GM21447 (cell line): ENCODE measurements around the gene KCNJ5.

Source experiments
- ATAC-seq: cut with Tn5 transposase; IDR thresholded peaks from one replicate; pipeline ENCODE4 v1.9.1; 2021; ENCODE audit not compliant: unreplicated experiment

Gene KCNJ5

GRCh38 chr11:128946648-128947047 lies 55.5 kb downstream of the KCNJ5 start:
- no peak for ATAC-seq

GRCh38 chr11:128947773-128948172 lies 56.6 kb downstream of the KCNJ5 start:
- no peak for ATAC-seq

GRCh38 chr11:128948583-128948982 lies 57.4 kb downstream of the KCNJ5 start:
- no peak for ATAC-seq

- ATAC-seq: no peak
Measured at GRCh38 chr11:128949791-128950454, 58.8 kb downstream of the KCNJ5 start.

- no peak for ATAC-seq
Measured at GRCh38 chr11:128953151-128953550, 62.0 kb downstream of the KCNJ5 start.

- no peak for ATAC-seq
Measured at GRCh38 chr11:128955636-128956035, 64.5 kb downstream of the KCNJ5 start.

GRCh38 chr11:128956401-128957201 lies 65.4 kb downstream of the KCNJ5 start:
- ATAC-seq: no peak

- no peak for ATAC-seq
Measured at GRCh38 chr11:128957202-128957482, 66.0 kb downstream of the KCNJ5 start.

- no peak for ATAC-seq
Measured at GRCh38 chr11:128961645-128962044, 70.5 kb downstream of the KCNJ5 start.

- no peak for ATAC-seq
Measured at GRCh38 chr11:128962896-128963295, 71.7 kb downstream of the KCNJ5 start.

GRCh38 chr11:128963744-128964325 lies 72.7 kb downstream of the KCNJ5 start:
- no peak for ATAC-seq

GRCh38 chr11:128964463-128964930 lies 73.3 kb downstream of the KCNJ5 start:
- no peak for ATAC-seq

GRCh38 chr11:128965485-128965884 lies 74.3 kb downstream of the KCNJ5 start:
- ATAC-seq: peak; percentile 100

- no peak for ATAC-seq
Measured at GRCh38 chr11:128967578-128967977, 76.4 kb downstream of the KCNJ5 start.

- no peak for ATAC-seq
Measured at GRCh38 chr11:128968916-128969315, 77.8 kb downstream of the KCNJ5 start.
